Breast epithelium (tissue), 4 donors: Measurements from ENCODE around the gene AFAP1. TPM values are rescaled to one million over a fixed set of nuclear protein-coding genes. Genes with fewer than 3 reads are reported as not detected.
A peak's percentile ranks its signal among the peaks of the same experiment; 100 is the strongest.

ENCODE experiments used
- DNase-seq, 2 donors: peaks; one replicate each; pipeline ENCODE4 v3.0.0-alpha.2; 2019; ENCODE audit warnings: low spot score in 2 of 2
- H3K27ac ChIP-seq, 2 donors: fragments of 200-600 bp; sonication (generic) in 1 of 2; one replicate each; pipeline ENCODE4 v1.5.1; 2016 to 2019; ENCODE audit warnings: mild to moderate bottlenecking in 1 of 2
- H3K27me3 ChIP-seq, 2 donors: fragments of 200-600 bp; sonication (generic) in 1 of 2; one replicate each; pipeline versions ENCODE4 v1.5.1 to v1.6.0; 2017 to 2019; ENCODE audit warnings: control low read depth in 1 of 2, mild to moderate bottlenecking in 1 of 2
- H3K36me3 ChIP-seq: fragments of 200-600 bp; one replicate; pipeline ENCODE4 v1.5.1; 2019
- H3K4me1 ChIP-seq, 2 donors: fragments of 200-600 bp; sonication (generic); one replicate each; pipeline ENCODE4 v1.5.1; 2016 to 2019; ENCODE audit warnings: control low read depth in 1 of 2
- H3K4me3 ChIP-seq, 3 donors: fragments of 200-600 bp; sonication (generic); 1 replicate in 2 of 3; 2 replicates in 1 of 3; pipeline ENCODE4 v1.5.1; 2016 to 2019; ENCODE audit warnings: mild to moderate bottlenecking in 3 of 3, moderate library complexity in 2 of 3
- H3K9me3 ChIP-seq, 2 donors: fragments of 200-600 bp; sonication (generic) in 1 of 2; one replicate each; pipeline ENCODE4 v1.5.1; 2016 to 2019; ENCODE audit warnings: control low read depth in 1 of 2
- POLR2A ChIP-seq: fragments of 450-650 bp; IDR thresholded peaks from one replicate; pipeline ENCODE4 v1.6.1; 2016; ENCODE audit warnings: antibody characterized with exemption, mild to moderate bottlenecking, moderate library complexity
- POLR2AphosphoS5 ChIP-seq, 3 donors: sonication (generic); formaldehyde crosslinking; IDR thresholded peaks; one replicate each; pipeline ENCODE4 v1.6.1; 2017; ENCODE audit warnings: antibody characterized with exemption in 3 of 3
- intact Hi-C: fragments of 100-400 bp; cut with DNase I; formaldehyde crosslinking; loops from one replicate; pipeline ENCODE4 v1.15.1; 2023; ENCODE audit warnings: low total_unique reads
- total RNA-seq, 3 donors: library from RNA; depleted of rRNA; stranded (reverse); fragments of >200 nt; gene quantifications; one replicate each; pipeline ENCODE4 v1.1.0, GENCODE V29; 2016
- TF ChIP-seq, protein P1 (sequence below), 3 donors: fragments of 450-650 bp; IDR thresholded peaks; one replicate each; pipeline ENCODE4 v1.5.1; 2016 to 2017; ENCODE audit warnings: antibody characterized with exemption in 3 of 3, mild to moderate bottlenecking in 3 of 3, moderate library complexity in 3 of 3

The AFAP1 gene
- total RNA-seq, 3 donors from 2014 or later, result 14.5 to 21.6 (median 16.6) TPM

DNA sequence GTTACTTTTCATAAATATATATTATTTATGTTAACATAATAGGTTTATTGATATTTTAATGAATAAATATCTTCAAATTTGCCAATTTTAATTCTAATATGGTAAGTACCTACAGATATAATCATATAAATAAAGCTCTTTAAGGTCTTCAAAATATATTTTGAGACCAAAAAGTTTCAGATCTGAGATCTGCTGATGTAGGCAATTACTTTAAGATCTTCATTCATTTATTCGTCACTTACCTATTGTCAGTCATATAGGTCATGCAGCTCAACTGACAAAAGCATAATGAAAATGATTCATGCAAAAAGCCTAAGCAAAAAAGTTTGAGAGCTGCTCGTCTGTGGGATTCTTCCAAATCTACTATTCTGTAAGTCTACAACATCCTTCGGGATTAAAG is 64.8 kb downstream of the AFAP1 start:
- DNase-seq, result no peak
- Histone ChIP-seq H3K27ac (no peak overlapping the region), H3K4me1 (peaks cover 0 to 5% of the 10 kb centered on the region in 2 donors), H3K9me3 (no peaks in the 10 kb centered on the region), H3K36me3 (no peaks in the 10 kb centered on the region), H3K4me3 (no peak overlapping the region), H3K27me3 (no peaks in the 10 kb centered on the region)
- intact Hi-C loops, result no loop called here
- TF ChIP-seq POLR2AphosphoS5 (IDR thresholded peaks at IDR 0.05) (no peak), POLR2A (no peak)
- TF ChIP-seq, protein P1, sequence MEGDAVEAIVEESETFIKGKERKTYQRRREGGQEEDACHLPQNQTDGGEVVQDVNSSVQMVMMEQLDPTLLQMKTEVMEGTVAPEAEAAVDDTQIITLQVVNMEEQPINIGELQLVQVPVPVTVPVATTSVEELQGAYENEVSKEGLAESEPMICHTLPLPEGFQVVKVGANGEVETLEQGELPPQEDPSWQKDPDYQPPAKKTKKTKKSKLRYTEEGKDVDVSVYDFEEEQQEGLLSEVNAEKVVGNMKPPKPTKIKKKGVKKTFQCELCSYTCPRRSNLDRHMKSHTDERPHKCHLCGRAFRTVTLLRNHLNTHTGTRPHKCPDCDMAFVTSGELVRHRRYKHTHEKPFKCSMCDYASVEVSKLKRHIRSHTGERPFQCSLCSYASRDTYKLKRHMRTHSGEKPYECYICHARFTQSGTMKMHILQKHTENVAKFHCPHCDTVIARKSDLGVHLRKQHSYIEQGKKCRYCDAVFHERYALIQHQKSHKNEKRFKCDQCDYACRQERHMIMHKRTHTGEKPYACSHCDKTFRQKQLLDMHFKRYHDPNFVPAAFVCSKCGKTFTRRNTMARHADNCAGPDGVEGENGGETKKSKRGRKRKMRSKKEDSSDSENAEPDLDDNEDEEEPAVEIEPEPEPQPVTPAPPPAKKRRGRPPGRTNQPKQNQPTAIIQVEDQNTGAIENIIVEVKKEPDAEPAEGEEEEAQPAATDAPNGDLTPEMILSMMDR (IDR thresholded peaks at IDR 0.05), result no peak

DNA sequence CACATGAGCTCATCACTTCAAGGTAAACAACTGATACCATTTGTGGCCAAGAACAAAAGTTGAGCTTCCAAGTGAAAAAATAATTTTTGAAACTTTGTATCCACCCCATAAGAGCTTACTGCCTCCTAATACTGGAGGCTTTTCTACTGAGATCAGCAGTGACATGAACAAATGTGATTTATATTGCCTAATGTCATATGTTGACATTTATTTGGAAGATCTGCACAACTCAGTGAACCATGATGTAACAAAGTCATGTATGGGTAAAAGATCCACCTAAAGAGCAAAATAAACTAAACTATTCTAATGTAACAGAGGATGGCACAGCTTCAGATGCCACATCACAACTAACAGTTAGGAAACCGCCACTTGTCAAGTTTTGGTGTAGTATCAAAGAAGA is 65.8 kb downstream of the AFAP1 start:
- Histone ChIP-seq H3K4me3 (no peak overlapping the region), H3K27ac (no peak overlapping the region), H3K27me3 (no peaks in the 10 kb centered on the region), H3K4me1 (peaks cover 0 to 5% of the 10 kb centered on the region in 2 donors), H3K9me3 (no peaks in the 10 kb centered on the region), H3K36me3 (no peaks in the 10 kb centered on the region)
- DNase-seq, result no peak
- TF ChIP-seq, protein P1 (IDR thresholded peaks at IDR 0.05), result no peak
- TF ChIP-seq POLR2A (no peak), POLR2AphosphoS5 (IDR thresholded peaks at IDR 0.05) (no peak)
- intact Hi-C loops, result no loop called here

DNA sequence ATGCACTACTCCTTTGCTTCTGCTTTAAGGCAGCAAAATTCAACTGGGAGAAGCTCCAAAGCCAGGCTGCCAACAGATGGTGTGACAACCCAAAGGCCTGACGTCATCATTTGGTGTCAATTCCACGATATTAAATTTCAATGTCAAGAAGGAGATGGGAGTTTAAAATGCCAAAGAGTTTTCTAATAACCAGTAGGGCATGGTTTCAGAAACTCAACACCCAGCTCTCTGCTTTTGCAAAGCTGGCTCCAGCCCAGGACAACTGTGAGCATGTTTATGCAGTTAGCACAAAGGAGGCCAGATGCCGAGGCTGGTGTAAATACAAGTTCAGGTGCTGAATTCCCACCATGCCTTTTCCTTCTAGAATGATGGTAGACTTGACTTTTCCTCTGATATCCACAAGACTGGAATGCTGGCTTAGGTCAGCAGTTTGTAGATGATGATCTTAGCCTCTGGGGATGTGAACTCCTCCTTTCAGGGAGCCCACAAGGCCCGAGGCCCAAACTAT is 67.3 kb downstream of the AFAP1 start:
- TF ChIP-seq POLR2AphosphoS5 (IDR thresholded peaks at IDR 0.05), result no peak
- TF ChIP-seq, protein P1 (IDR thresholded peaks at IDR 0.05), result no peak
- TF ChIP-seq POLR2A, result no peak
- intact Hi-C loops, result no loop called here
- peaks cover 0 to 5% of the 10 kb centered on the region in 2 donors for H3K4me1 ChIP-seq

DNA sequence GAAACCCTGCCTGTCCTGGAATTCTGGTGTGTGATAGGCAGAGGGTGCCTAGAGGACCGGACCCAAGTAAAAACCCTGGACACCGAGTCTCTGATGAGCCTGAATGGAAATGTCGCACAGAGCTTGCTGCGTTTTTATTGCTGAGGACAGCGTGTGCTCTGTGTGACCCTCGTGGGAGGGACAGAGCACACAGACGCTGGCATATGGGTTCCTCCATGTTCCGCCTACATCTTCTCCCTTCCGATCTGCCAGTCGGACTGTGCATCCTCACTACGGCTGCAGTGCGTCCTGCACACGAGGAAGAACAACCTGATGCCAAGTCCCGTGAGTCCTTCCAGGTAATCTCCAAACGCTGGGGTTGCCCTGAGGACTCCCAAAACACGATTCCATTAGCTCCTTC is 68.3 kb downstream of the AFAP1 start:
- no peaks in the 10 kb centered on the region for H3K36me3 ChIP-seq
- no peaks in the 10 kb centered on the region for H3K9me3 ChIP-seq
- no peak for DNase-seq
- no peaks in the 10 kb centered on the region for H3K27me3 ChIP-seq
- peaks cover 0 to 5% of the 10 kb centered on the region in 2 donors for H3K4me1 ChIP-seq
- H3K4me3 ChIP-seq, result no peak overlapping the region
- intact Hi-C loops, result no loop called here
- peak overlapping the region in 1 of 2 donors; percentile 21 for H3K27ac ChIP-seq
- TF ChIP-seq POLR2A, result no peak
- TF ChIP-seq, protein P1 (IDR thresholded peaks at IDR 0.05), result no peak
- no peak for TF ChIP-seq POLR2AphosphoS5 (IDR thresholded peaks at IDR 0.05)

More for the DNA sequence above, 67.3 kb downstream of the AFAP1 start:
- H3K27ac ChIP-seq, result peak overlapping the region in 1 of 2 donors; percentile 11
- no peaks in the 10 kb centered on the region for H3K27me3 ChIP-seq
- H3K36me3 ChIP-seq, result no peaks in the 10 kb centered on the region
- H3K4me3 ChIP-seq, result no peak overlapping the region
- H3K9me3 ChIP-seq, result no peaks in the 10 kb centered on the region
- DNase-seq, result no peak

DNA sequence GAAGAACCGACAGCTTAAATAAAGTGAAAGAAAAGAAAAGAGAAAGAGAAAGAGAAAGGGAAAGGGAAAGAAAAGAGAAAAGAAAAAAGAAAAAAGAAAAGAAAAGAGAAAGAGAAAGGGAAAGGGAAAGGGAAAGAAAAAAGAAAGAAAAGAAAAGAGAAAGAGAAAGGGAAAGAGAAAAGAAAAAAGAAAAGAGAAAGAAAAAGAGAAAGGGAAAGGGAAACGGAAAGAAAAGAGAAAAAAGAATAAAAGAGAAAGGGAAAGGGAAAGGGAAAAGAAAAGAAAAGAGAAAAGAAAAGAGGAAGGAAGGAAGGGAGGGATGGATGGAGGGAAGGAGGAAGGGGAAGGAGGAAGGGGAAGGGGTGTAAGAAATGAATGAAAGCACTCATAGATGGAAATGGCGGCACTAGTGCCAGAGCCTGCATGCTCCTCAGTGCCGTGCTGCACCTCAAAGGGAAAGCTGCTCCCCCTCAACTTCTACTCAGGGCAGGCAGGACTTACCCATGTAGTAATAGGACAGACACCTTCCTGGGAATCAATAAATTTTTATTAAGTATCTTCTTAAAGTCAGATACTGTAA is 70.7 kb downstream of the AFAP1 start:
- H3K27ac ChIP-seq, result no peak overlapping the region
- H3K27me3 ChIP-seq, result no peaks in the 10 kb centered on the region
- H3K36me3 ChIP-seq, result no peaks in the 10 kb centered on the region
- intact Hi-C loops, result no loop called here
- TF ChIP-seq POLR2AphosphoS5 (IDR thresholded peaks at IDR 0.05) (no peak), POLR2A (no peak)
- H3K4me1 ChIP-seq, result peaks cover 0 to 5% of the 10 kb centered on the region in 2 donors
- no peak overlapping the region for H3K4me3 ChIP-seq
- H3K9me3 ChIP-seq, result no peaks in the 10 kb centered on the region
- DNase-seq, result no peak
